Activated CD8-positive, alpha-beta T cell treated with anti-CD3 and anti-CD28 coated beads, Interleukin-2, amount 10 ng/mL, durations not matched to agents 7 days and 5 days (primary cell): Measurements from ENCODE around the gene SYNRG. TPM values are rescaled to one million over a fixed set of nuclear protein-coding genes. Genes with fewer than 3 reads are reported as not detected.

Experiments used
- ATAC-seq: fragments of 150-1000 bp; cut with Tn5 transposase; one replicate; pipeline ENCODE4 v1.10.0; 2021; ENCODE audit warnings: moderate library complexity
- CTCF ChIA-PET: fragments of 350-600 bp; sonication (Branson Sonifier 250); formaldehyde crosslinking; loops from one replicate; lab custom pipeline; 2021; ENCODE audit warnings: antibody characterized with exemption; lab: Charles Lee
- POLR2A ChIA-PET: fragments of 350-600 bp; sonication (Branson Sonifier 250); formaldehyde crosslinking; loops from one replicate; lab custom pipeline; 2021; ENCODE audit warnings: antibody characterized with exemption; lab: Charles Lee
- DNase-seq: peaks from one replicate; pipeline ENCODE4 v3.0.0-alpha.2; 2020
- H3K27ac Mint-ChIP-seq: one replicate; pipeline ENCODE4 v1.8.0; 2021; ENCODE audit warnings: mild to moderate bottlenecking, mixed read lengths
- H3K27me3 Mint-ChIP-seq: one replicate; pipeline ENCODE4 v1.8.0; 2021; ENCODE audit warnings: low read depth, mixed read lengths
- H3K36me3 Mint-ChIP-seq: one replicate; pipeline ENCODE4 v1.8.0; 2021; ENCODE audit warnings: low read depth, mixed read lengths
- H3K4me1 Mint-ChIP-seq: one replicate; pipeline ENCODE4 v1.8.0; 2021; ENCODE audit warnings: low read depth, mixed read lengths
- H3K4me3 Mint-ChIP-seq: one replicate; pipeline ENCODE4 v1.8.0; 2021; ENCODE audit warnings: mild to moderate bottlenecking, mixed read lengths
- H3K9me3 Mint-ChIP-seq: one replicate; pipeline ENCODE4 v1.8.0; 2022; ENCODE audit warnings: mixed read lengths; ENCODE audit not compliant: insufficient read depth
- total RNA-seq, 2 experiments: library from RNA; stranded (reverse); gene quantifications; one replicate each; pipeline ENCODE4 v1.2.3, GENCODE V29; 2021

The SYNRG gene
- total RNA-seq, 2 experiments from 2014 or later = 97.4 to 105 TPM

DNA sequence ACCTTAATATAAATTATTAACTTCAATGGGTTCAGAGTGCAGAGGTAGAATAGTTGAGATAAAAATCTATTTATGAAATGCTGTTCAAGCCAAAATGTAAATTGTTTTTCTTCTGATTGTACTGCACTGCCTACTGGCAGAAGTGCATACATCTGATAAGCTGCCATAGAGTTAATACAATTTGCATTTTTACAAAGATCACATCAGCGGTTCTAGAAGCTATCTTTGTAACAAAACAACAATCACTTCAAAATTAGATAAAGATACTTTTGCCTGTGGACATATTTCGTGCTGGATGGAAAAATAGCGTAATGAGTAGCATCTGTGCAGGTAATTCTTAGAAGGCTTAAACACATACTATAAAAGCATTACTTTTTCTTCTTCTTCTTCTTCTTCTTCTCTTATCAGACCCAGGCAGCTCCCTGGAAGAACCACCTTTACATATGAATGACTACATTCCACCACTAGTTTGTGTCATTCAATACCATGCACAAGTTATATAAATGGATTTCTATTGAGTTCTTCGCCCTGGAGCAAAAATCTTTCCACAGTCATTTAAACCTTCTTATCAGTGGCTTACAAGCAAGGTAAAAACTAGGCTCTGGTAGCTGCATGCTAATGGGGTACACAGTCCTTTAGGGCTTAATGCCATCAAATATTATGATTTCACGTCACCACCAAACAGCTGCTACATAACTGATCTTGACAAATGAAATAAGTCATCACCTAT, 47.0 kb downstream of the SYNRG start:
- Mint-ChIP-seq H3K4me3 (no peak overlapping the region), H3K4me1 (no peaks in the 10 kb centered on the region), H3K27ac (no peak overlapping the region), H3K9me3 (no peaks in the 10 kb centered on the region), H3K36me3 (peaks cover 60% of the 10 kb centered on the region), H3K27me3 (no peaks in the 10 kb centered on the region)
- CTCF ChIA-PET = no interaction called here
- POLR2A ChIA-PET = no interaction called here
- ATAC-seq = no peak
- DNase-seq = no peak

DNA sequence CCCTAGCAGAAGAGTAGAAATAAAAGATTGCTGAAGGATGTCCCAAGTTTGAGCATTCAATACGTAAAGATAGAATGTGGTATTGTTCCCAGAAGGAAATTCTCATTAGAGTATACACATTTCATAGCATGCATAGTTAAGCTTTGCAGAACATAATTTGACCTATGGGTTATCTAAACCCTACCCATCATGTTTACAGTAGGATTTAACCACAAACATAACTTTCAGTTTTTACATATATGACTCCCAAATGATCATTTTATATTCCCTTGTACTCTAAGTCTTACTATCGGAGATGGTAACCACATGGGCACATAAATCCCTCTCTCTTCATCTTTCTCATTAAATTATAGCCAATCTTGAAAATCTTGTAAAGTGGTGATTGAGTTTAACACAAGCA, 50.9 kb downstream of the SYNRG start:
- peaks cover 52% of the 10 kb centered on the region for H3K36me3 Mint-ChIP-seq
- no peaks in the 10 kb centered on the region for H3K9me3 Mint-ChIP-seq
- no peak overlapping the region for H3K27ac Mint-ChIP-seq
- no peak for ATAC-seq
- H3K4me3 Mint-ChIP-seq = no peak overlapping the region
- peaks cover 2% of the 10 kb centered on the region for H3K4me1 Mint-ChIP-seq
- no peak for DNase-seq
- ChIA-PET POLR2A (no interaction called here), CTCF (no interaction called here)
- no peaks in the 10 kb centered on the region for H3K27me3 Mint-ChIP-seq

DNA sequence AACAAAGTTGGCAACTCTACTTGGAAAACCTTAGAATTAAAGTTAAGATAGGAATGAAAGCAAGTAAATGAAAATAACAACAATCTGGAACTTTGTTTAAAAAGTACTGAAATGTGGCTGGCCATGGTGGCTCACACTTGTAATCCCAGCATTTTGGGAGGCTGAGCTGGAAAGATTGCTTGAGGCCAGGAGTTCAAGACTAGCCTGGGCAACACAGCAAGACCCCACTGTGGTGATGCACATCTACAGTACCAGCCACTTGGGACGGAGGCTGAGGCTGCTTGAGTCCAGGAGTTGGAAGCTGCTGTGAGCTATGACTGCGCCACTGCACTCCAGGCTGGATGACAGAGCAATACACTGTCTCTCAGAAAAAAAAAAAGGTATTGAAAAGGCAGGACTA, 51.7 kb downstream of the SYNRG start:
- Mint-ChIP-seq H3K4me1 (peaks cover 10% of the 10 kb centered on the region), H3K9me3 (no peaks in the 10 kb centered on the region), H3K4me3 (no peak overlapping the region), H3K27ac (no peak overlapping the region), H3K27me3 (no peaks in the 10 kb centered on the region), H3K36me3 (peaks cover 59% of the 10 kb centered on the region)
- CTCF ChIA-PET = interaction anchor here (1.4 kb wide), 1 partner anchor 12 kb away, joined by 5 read pairs; no protein-coding TSS in a partner anchor
- DNase-seq (no peak), ATAC-seq (no peak)
- POLR2A ChIA-PET = no interaction called here

DNA sequence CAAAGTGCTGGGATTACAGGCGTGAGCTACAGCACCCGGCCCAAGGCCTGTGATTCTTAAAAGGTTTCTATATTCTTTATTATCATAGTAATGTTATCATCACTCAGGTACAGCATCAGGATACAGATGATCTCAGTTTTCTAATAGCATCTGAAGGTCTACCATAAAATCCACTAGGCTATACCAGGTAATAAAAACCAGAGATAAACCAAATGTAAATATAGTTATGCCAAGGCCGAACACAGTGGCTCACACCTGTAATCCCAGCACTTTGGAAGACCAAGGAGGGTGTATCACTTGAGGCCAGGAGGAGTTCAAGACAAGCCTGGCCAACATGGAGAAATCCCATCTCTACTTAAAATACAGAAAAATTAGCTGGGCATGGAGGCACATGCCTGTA, 53.8 kb downstream of the SYNRG start:
- POLR2A ChIA-PET = no interaction called here
- Mint-ChIP-seq H3K4me3 (no peak overlapping the region), H3K27me3 (no peaks in the 10 kb centered on the region), H3K9me3 (no peaks in the 10 kb centered on the region), H3K36me3 (peaks cover 65% of the 10 kb centered on the region), H3K27ac (no peak overlapping the region), H3K4me1 (peaks cover 20% of the 10 kb centered on the region)
- CTCF ChIA-PET = no interaction called here
- DNase-seq = no peak
- ATAC-seq = no peak

DNA sequence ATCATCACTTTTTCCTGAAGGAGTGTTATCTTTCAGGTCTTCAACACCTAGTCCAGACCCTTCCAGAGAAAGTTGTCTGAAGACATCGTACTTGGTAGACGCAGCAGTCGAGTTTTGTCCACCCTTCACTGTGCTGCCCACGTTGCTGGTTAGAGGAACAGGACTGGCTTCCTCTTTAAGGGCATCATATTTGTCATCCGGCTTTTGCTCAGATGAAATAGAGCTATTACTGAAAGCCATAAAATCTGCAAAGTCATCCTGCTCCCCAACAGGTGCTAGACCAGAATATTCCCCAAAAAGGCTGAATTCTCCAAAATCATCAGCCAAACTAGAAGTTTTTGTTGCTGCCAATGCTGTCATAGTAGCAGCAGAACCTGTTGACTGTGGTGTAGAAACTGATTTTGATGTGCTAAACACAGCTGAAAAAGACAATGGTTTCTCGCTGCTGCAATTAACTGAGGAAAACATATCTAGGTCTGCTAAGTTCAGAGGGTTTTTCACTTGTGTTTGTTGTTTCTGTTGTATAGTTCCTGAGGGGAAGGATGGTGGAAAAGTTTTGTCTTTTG, 55.7 kb downstream of the SYNRG start:
- ATAC-seq (no peak), DNase-seq (no peak)
- no peak overlapping the region for H3K4me3 Mint-ChIP-seq
- no peaks in the 10 kb centered on the region for H3K9me3 Mint-ChIP-seq
- CTCF ChIA-PET = interaction anchor here (1.4 kb wide), 1 partner anchor 12 kb away, joined by 4 read pairs; no protein-coding TSS in a partner anchor
- peaks cover 61% of the 10 kb centered on the region for H3K36me3 Mint-ChIP-seq
- H3K27ac Mint-ChIP-seq = no peak overlapping the region
- POLR2A ChIA-PET = no interaction called here
- no peaks in the 10 kb centered on the region for H3K27me3 Mint-ChIP-seq
- peaks cover 20% of the 10 kb centered on the region for H3K4me1 Mint-ChIP-seq

DNA sequence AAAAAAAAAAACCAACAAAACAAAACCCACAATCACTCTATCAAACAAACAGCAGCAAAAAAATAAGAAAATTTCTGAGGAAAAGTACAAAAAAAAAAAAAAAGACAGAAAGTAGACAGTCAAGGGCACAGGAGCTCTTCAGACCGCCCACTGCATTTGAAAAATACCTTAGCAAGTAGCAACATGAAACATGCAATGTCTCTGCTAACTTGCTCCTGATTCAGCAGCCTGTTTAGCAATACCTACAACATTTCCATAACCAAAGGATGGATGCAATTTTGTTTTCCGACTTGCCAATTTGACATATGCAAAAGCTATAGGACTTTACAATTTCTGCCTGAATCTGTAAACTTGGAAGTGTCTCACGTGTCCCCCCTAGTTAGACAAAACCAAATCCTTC, 57.4 kb downstream of the SYNRG start:
- ATAC-seq (no peak), DNase-seq (no peak)
- H3K9me3 Mint-ChIP-seq = no peaks in the 10 kb centered on the region
- no peak overlapping the region for H3K27ac Mint-ChIP-seq
- no peaks in the 10 kb centered on the region for H3K27me3 Mint-ChIP-seq
- H3K4me1 Mint-ChIP-seq = peaks cover 22% of the 10 kb centered on the region
- H3K4me3 Mint-ChIP-seq = no peak overlapping the region
- ChIA-PET CTCF (interaction anchor here (1.4 to 1.6 kb wide), 2 partner anchors 10 to 58 kb away, joined by 4 to 9 read pairs; partner anchors contain the start of gene SYNRG), POLR2A (no interaction called here)
- peaks cover 56% of the 10 kb centered on the region for H3K36me3 Mint-ChIP-seq

DNA sequence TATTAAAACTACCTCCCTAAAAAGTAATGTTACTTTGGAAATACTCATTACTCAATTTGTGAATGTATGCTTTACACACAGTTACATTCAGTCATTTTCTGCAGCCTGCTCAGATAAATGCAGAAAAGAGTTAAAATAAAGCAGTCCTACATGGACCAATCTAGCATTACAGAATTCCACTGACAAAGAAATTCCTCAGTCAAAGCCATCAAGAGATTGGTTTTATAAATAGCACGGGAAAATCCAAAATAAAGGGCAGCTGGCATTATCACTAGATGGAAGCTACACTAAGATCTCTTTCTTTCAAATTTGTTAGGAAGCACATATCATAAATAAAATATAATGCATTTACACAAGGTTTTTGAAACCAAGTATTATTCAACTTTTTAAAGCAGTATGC, 61.2 kb downstream of the SYNRG start:
- ChIA-PET POLR2A (no interaction called here), CTCF (no interaction called here)
- Mint-ChIP-seq H3K4me3 (no peak overlapping the region), H3K4me1 (peaks cover 26% of the 10 kb centered on the region), H3K36me3 (peaks cover 50% of the 10 kb centered on the region), H3K27me3 (no peaks in the 10 kb centered on the region), H3K27ac (no peak overlapping the region), H3K9me3 (no peaks in the 10 kb centered on the region)
- ATAC-seq (no peak), DNase-seq (no peak)

DNA sequence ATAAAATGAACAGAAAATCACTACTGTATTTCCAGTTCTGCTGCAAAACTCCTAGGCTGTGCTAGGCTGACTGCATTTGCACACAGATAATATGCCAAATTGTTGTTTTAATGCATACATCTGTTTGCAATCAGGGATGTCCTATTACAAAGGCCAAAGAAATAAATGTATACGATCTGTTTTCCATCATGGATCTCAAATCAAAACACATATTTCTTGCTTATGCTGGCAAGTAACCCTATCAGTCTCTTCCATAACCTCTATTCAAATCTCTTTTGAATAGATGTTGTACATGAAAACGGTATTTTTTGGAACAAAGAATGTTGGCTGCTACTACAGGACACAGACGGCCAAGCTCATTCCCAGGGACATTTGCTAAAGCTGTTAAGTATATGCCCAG, 62.9 kb downstream of the SYNRG start:
- DNase-seq (no peak), ATAC-seq (no peak)
- Mint-ChIP-seq H3K4me1 (peaks cover 20% of the 10 kb centered on the region), H3K27me3 (no peaks in the 10 kb centered on the region), H3K4me3 (no peak overlapping the region), H3K27ac (no peak overlapping the region), H3K36me3 (peaks cover 50% of the 10 kb centered on the region), H3K9me3 (no peaks in the 10 kb centered on the region)
- CTCF ChIA-PET = no interaction called here
- POLR2A ChIA-PET = no interaction called here

DNA sequence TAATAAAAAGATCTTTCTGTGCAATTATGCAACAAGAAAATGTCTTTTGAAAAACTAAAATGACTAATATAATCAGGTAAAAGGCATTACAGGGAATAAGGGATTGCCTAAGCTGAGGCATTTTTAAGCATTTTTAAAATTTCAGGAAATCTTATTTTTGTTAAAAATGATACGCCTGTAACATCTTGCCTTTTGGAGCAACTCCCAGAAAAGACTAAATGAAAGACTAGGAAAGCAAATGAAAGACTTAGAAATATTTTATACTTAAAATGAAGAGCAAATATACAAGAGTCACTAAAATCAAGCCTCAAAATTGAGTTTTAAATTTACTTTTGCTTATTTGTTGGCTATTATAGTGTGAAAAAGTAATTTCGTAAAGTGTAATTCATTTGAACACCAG, 63.7 kb downstream of the SYNRG start:
- no peak for DNase-seq
- peaks cover 17% of the 10 kb centered on the region for H3K4me1 Mint-ChIP-seq
- H3K4me3 Mint-ChIP-seq = no peak overlapping the region
- ChIA-PET CTCF (interaction anchor here (0.7 kb wide), 1 partner anchor 66 kb away, joined by 3 read pairs; no protein-coding TSS in a partner anchor), POLR2A (no interaction called here)
- peaks cover 49% of the 10 kb centered on the region for H3K36me3 Mint-ChIP-seq
- no peaks in the 10 kb centered on the region for H3K9me3 Mint-ChIP-seq
- no peak for ATAC-seq
- H3K27me3 Mint-ChIP-seq = no peaks in the 10 kb centered on the region
- H3K27ac Mint-ChIP-seq = no peak overlapping the region

DNA sequence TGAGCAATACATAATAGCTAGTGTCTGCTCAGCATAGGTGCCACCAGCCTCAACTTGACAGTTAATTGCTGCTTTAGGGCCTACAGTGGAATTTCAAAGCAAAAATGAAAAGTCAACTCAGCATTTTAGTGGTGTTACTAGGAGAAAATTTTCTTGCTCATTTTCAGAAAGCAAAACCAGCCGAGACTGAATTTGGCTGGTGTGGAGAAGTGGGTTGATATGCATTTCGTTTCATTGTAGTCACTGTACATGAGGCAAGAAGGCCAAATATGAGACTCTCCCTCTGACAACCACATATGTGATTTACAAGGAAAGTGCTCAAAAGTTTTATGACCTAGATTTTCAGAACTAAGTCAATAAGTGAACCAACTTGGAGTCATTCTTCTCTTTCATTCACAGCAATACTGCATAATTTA, 65.6 kb downstream of the SYNRG start:
- H3K27ac Mint-ChIP-seq = no peak overlapping the region
- ATAC-seq (no peak), DNase-seq (no peak)
- ChIA-PET POLR2A (no interaction called here), CTCF (no interaction called here)
- peaks cover 55% of the 10 kb centered on the region for H3K36me3 Mint-ChIP-seq
- H3K27me3 Mint-ChIP-seq = no peaks in the 10 kb centered on the region
- H3K4me1 Mint-ChIP-seq = peaks cover 17% of the 10 kb centered on the region
- no peak overlapping the region for H3K4me3 Mint-ChIP-seq
- no peaks in the 10 kb centered on the region for H3K9me3 Mint-ChIP-seq

DNA sequence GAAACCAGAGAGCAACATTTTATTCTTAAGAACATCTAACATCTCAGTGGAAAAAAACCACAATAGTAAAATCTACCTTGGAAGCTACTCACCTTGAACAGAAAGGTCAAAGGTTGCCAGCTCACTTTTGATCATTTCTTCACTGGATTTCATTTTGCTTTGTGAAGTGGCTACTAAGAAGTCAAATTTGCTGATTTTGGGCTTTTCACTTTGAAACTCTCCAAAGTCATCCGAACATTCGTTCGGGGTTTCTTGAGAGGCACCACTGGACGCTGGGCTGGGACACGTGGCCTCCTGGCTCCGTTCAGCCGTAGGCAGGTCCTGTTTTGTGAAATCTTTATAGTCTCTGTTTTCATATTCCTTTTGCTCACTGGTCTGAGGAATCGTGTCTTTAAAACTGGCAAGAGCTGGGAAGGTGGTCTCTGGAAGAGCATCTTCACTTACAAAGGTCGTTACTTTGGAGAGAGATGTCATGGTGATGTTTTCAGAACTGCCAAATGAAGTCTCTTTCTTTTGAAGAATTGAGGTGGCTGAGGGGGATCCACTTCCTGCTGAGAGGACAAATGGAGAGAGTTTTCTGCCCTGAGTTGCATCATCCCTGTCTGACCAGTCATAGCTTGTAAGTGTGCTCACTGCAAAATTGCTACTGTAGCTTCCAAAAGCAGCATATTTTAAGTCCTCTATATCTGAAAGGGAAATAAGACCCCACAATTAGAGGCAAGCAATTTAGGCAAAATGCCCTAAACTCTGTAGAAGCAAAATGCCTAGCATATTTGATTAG, 67.1 kb downstream of the SYNRG start:
- CTCF ChIA-PET = interaction anchor here (1.1 to 1.6 kb wide), 3 partner anchors 11 to 28 kb away, joined by 3 to 5 read pairs (median 4); no protein-coding TSS in a partner anchor
- no peak for ATAC-seq
- peaks cover 60% of the 10 kb centered on the region for H3K36me3 Mint-ChIP-seq

More for the DNA sequence above, 67.1 kb downstream of the SYNRG start:
- POLR2A ChIA-PET = no interaction called here
- no peak for DNase-seq
- Mint-ChIP-seq H3K27me3 (no peaks in the 10 kb centered on the region), H3K27ac (peak overlapping the region; percentile 72), H3K9me3 (no peaks in the 10 kb centered on the region), H3K4me1 (peaks cover 15% of the 10 kb centered on the region), H3K4me3 (no peak overlapping the region)
